Activated CD4-positive, alpha-beta T cell treated with anti-CD3 and anti-CD28 coated beads for 24 hours (primary cell): ENCODE data around the gene TARP.
"Not testable (repeated sequence)": the region's sequence is repeated elsewhere in the genome, so short reads cannot be mapped to it uniquely, and the experiment has no call there.

Source experiments
- DNase-seq, 2 donors: peaks; one replicate each; pipeline ENCODE4 v3.0.0-alpha.2; 2020; ENCODE audit warnings: low read depth in 2 of 2

TARP gene

DNA sequence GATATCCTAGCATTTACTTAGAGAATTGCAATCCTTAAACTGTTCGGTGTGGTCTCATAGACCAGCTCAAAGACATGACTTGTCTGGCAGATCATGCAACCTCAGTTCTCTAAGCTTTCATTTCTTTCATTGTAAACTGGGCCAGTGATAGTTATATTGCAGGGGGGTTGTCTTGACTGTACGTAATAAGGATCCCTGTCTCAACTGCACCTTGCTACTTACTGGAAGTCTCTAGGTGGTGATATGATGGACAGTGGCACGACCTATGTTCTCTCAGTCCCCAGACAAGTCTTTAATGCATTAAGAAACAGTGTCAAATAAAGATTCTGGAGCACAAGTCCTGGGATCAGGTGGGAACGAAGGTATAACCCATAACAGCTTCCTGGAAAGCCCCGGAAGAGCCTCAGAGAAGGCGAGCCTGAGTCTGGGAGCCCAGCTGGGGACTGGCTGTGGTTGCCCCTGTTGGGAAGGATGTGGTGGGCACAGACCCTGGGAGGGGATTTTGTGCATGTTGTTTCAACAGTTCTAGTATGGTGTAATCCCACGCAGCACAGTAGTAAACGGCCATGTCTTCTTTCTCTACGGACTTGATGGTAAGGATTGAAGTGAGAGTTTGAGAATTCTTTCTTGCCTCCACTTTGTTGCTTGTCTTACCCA lies 26.0 kb upstream of the TARP start:
- no peak for DNase-seq

DNA sequence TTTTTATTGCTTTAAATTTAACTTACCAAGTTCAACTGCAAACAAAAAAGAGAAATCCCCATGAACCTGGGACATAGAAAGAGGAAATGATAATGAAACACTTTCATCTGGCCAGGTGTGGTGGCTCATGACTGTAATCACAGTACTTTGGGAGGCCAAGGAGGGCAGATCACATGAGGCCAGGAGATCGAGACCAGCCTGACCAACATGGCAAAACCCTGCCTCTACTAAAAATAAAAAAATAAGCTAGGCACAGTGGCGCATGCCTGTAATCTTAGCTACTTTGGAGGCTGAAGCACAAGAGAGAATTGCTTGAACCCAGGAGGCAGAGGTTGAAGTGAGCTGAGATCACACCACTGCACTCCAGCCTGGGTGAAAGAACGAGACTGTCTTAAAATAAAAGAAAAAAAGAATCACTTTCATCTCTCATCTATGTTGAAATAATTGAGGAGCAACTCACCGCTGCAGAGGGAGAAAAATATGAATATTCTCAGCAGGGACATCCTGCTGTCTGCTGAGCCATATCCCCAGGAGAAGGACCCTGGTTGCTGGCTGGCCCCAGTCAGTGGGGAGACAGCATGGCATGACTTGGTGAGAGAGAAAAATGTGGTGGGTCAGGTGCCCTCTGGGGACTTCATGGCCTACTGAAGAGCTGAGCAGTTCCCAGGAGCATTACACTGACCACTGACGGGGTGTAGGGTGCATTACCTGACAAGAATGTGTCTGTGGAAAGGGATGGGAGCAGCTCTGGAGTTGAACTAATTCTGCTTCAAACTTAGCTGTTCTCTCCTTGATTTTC lies 22.8 kb upstream of the TARP start:
- no peak for DNase-seq

DNA sequence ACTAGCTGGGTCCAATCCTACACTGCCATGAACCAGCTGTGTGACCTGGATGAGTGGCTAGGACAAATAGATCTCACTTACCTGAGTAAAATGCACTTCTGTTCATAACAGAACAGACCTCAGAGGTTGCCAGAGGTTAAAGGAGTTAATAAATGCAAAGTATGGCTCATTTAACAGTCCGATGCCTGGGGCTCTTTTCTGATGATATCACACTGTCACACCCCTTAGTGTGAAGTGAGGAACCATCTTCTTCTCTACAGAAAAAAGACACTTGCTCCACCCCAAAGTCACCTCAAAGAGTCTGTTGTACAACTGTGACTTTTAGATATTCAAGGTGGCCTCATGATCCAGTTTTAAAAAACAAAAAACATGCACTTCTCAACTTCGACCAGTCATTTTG lies 21.5 kb upstream of the TARP start:
- no peak for DNase-seq

DNA sequence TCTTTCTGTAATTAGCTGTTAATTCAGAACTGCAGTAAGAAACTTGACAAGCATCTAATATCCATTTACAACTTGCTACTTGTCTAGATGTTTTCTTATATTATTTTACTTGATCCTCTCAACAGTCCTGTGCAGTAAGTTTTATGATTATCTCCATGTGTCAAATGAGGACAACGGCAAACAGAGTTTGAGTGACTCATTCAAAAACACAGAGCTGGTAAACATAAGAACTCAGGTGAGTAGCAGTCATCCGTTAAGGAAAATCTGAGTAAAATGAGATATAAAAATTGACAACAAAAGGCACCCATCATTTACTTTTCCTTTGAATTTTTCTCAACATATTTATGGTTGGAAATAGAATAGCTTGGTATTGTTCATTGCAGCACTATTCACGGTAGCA lies 19.0 kb upstream of the TARP start:
- DNase-seq, result no peak

DNA sequence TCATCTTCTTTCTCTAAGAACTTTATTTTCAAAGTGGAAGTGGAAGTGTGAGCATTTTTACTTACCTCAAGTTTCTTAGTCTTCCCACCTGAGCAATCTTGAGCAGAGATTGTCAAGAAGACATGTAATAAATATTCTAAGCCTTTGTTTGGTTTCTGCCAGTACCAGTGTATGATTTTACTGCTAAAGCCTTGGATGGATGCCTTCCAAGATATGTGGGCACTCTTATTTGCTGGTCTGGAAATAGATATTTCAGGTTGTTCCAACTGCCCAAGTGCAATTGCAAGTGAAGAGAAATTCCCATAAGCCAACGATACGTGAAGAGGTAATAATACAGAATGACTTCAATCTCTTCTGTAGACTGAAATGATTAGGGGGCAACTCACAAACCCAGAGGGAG lies 18.2 kb upstream of the TARP start:
- no peak for DNase-seq

DNA sequence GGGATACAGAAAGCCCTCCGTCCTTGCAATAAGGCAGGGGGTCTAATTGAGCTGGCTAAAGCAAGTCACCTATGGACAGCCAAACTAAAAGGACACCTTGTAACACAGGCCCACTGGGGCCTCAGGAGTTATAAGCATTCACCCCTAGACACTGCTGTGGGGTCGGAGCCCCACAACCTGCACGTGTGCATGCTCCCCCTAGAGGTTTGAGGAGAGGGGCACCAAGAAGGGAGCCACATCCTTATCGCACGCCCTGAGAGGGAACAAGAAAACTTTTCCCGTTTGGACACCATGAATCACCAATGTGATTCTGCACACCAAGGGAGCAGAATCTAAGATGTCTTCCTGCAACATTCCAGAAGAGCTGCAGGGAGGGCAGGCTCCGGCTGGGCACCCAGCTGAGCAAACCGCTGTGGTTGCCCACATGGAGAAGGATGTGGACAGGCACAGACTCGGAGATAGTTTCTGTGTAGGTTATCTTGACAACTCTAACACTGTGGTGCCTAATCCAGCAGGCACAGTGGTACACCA lies 17.7 kb upstream of the TARP start:
- DNase-seq, result no peak

DNA sequence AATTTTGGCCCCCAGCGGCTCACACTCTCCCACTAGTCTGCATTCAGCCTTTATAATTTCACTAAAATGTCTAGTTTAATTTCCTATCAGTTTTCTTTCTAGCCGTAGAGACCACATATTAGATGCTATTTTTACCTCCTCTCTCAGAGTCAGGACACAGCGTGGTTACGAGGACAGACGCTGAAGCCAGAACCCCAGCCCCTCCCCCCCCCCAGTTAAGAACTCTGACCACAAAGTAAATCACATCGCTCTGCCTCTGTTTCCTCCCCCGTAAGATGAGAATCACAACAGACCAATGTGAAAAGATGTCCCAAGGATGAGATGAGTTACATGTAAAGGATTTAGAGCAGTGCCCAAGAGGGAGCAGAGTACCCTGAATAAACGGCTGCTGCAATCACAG lies 11.1 kb upstream of the TARP start:
- no peak for DNase-seq

DNA sequence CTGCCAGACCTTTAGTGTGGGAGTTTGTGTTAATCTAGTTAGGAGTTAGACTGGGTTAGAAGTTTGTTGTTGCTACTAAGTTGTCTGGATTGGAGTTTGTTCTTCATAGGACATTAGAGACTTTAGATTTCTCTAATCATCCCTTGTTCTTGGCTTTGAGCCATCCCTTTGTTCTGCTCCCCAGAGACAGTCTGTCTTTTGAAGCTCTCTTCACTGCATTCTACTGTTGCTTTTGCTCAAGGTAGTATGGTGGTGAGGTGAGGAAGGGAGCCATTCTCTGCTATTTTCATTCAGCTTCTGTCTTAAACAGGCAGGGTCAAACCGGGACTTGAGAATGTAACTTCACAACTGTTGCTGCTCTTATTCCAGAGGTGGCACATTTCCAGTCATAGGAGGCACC lies 10.4 kb upstream of the TARP start:
- DNase-seq, result no peak

DNA sequence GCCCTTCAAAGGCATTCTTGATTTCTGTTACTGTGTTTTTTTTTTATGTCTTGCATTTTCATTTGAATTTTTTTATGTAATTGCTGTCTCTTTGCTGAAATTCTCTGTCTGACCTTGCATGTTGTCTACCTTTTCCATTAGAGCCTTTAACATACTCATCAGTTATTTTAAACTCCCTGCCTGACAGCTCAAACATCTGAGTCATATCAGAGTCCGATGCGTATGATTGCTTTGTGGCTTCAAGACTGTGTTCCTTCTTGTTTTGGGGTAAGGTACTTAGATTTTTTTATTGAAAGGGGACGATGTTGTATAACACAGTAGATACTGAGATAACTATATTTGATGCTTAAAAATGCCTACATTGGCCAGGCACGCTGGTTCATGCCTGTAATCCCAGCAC lies 9.7 kb upstream of the TARP start:
- no peak for DNase-seq

DNA sequence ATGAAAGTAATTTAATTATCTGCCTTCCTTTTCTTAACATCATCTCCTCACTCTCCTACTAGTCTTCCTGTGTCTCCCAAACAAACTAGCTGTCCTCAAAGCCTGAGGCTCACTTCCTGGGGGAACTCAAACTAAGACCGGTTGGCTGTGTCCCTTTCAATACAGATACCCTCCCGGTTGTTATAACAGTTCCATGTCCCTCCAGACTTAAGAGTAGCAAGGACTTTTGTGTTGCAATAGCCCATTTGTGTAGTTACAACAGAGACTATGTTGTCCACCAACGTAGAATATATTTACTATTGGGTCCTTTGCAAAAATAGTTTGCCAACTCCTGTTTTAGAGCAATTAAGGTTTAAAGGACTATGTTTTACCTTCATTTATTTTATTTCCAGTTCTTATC lies 8.6 kb upstream of the TARP start:
- DNase-seq, result no peak

DNA sequence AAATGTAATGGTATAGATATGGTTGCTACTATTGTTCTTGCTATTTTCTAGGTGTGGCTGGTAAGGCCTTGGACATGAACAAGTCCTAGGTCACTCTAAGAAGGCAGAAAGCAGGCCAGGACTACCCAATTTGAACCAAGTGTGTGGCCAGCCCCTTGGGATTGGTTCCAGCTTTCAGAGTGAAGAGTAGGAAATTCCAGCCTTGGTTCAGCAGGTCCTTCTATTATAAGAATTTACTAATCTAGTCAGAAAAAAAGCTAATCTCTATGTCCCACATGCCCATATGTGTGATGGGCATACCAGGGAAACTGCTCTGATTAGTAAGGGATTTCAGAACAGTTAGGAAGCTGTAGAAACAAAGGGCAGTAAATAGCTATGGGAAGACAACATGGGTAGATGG lies 7.8 kb upstream of the TARP start:
- no peak for DNase-seq

DNA sequence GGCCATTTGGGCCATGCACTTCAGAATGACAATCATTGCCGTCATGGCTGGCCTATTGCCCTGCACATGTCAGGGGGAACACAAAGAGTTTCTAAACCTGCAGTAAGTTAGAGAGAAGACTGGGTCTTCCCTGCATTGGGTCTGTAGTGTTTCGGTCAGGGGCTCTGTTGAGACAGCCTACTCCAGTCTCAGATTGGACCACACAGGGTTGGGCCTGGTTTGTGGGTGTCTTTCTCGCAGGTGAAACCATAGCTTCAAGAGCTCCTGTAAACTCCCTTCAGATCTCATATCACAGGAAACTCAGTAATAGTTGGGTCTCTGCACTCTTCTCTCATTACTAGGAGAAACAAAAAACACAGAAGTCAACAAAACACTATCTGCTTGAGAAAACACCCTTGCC lies 7.3 kb upstream of the TARP start:
- no peak for DNase-seq

DNA sequence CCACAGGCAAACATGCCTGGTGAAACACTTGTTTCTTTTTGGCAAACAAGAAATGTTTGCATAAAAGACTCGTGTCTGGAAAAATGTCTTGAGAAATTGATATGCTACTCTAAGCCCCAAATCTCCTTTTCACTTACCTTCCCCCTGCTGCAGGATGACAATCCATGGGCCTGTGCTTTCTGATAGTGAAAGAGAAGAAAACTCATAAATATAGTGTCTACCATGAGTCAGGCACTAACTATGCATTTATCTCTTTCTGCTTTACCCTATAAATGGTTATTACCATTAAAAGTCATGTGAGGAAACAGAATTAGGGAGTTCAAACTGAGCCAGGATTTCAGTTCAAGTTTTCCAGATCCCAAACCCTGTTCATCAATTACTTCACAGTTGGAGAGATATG lies 6.6 kb upstream of the TARP start:
- no peak for DNase-seq

DNA sequence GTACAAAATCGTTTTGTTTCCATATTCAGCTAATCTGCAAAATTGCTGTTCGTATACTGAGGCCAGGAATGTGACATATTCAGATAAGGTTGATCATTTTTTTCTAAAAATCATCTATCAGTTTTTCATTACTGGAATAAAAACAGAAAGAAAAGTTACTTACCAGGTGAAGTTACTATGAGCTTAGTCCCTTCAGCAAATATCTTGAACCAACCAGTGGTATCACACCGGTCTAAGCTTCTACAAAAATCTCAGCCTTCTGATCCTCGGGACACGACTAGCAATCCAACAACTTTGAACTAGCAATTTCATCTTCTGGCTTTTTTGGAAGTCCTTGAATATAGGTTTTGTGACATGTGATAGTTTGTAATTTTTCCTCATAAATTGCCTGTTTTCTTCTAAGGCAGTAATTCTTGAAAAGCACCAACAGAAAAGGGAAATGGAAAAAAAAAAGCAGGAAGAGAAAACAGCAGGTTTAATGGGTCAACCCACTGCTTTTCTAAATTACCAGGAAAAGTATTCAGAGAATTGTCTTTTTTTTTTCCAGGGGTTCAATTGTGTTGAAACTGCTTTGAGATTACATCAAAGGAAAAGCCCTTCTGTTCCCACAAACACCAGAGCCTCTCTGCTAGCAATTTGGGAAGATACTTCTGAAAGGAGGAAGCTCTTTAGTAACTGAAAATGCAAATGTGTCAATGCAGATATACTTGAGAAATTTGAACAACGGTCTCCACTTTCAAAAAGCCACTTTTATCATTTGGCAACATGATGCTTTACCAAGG lies 2.9 kb upstream of the TARP start:
- no peak for DNase-seq

DNA sequence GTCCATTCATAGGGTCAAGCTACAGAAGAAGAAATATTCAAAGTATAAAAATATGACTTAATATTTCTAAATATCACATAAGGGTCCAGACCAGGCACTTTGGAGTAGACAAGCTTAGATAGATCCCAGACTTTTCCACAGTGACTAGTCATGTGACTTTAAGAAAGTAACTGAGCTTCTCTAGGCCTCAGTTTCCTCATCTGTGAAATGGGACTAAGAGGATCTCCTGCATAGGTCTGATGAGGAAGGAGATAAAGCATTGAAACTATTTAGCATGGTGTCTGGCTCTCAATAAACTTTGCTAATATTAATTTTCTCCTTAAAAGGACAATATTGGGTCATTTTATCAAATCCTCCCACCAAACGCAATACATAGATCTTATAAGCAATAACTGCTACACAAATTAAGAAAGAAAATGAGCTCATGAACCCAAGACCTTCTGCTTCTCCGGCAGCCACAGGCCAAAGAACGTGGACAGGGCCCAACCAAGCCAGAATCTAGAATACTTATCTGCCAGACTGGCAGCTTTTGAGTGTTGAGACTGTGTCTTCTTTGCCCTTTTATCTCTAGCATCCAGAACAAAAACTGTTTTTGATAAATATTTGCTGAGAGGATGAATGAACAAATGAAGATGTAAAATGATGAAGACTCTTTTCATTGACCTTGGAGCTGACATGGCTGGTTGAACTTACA lies 1.6 kb upstream of the TARP start:
- DNase-seq, result no peak

DNA sequence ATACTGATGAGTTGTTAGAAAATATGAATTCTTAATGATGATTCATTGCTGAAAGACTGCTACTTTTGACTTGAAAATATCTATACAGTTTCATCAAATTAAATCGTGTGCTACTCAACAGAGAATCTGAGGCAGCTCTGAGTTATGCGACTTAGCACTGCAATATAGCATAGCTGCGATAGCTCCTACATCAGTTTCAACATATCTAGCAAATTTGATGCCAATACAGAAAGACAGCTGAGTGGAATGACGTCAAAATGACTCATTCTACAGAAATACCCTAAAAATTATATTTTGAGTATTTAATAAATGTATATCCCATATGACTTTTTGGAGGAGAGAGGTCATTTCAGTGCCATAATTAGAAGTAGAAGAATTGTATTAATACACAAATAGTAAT lies 1.1 kb upstream of the TARP start:
- no peak for DNase-seq

DNA sequence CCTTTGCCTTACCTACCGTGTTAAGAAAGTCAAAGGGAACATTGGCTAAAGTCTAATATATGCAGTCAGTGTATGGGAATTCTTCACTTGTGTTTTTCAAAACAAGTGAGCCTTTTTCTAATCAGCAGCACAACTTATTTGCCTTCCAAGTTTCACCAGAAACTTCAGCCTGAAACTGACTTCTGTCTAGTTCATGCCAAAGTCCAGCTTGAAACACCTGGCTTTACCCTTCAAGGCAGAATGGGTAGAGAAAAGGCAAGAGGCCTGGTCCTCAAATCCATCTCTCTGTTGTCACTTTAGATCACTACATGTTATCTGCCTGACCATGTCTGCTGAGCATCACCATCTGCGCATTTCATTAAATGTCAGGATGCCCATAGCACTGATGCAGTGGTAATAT lies 3.0 kb downstream of the TARP start:
- DNase-seq, result not testable (repeated sequence)

DNA sequence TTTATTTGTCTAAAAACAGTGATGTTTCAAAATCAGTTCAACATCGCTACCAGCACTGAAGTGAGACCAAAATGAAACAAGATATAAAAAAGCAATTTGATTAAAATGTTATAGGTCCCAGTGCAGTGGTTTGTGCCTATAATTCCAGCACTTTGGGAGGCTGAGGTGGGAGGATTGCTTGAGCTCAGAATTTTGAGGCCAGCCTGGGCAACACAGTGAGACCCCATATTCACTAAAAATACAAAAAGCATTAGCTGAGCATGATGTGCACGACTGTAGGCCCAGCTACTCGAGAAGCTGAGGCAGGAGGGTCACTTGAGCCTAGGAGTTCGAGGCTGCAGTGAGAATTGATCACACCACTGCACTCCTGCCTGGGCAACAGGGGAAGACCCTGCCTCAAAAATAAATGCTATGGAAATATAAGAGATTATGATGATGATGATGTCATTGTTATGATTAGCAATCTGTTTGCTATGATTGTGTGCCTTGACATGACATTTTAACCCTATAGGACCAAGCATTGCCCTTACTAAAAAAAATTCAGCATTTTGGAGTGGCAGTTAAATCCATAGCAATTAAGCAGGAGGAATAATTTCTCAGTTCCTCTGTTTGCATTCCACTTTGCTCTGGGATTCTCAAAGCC lies 3.6 kb downstream of the TARP start:
- not testable (repeated sequence) for DNase-seq

DNA sequence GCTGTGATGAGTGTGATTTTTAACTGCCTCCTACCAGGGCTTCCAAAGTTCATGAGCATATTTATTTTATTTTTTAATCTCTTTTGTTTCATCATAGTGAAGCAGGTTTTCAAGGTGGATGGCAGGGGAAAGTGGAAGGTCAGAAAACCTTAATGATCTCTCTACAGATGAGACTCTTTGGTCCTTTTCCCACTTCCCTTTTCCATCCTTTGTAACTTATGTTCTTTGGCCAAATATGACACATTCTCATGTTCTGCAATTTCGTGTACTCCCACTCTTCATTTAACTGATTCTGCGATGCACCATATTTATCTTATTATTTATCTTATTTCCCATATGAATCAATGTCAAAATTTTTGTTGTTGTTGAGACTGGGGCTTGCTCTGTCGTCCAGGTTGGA lies 7.5 kb downstream of the TARP start:
- not testable (repeated sequence) for DNase-seq

DNA sequence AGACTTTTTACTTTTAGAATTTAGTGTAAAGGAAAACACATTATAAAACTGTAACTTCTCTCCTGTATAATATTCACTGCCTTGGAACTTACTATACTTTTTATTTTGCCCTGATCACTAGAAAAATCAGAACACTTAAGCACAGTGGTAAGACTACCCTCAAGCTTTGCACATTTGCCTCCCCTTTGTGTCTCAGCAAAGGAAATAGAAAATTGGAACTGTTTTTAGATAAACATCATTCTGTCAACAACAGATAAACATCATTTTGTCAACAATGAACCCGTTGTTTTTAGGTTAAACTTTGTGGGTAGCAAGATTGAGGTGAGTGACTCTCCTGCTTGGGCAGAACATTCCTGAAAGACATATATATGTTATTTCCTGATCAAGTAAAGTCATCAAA lies 8.8 kb downstream of the TARP start:
- not testable (repeated sequence) for DNase-seq

DNA sequence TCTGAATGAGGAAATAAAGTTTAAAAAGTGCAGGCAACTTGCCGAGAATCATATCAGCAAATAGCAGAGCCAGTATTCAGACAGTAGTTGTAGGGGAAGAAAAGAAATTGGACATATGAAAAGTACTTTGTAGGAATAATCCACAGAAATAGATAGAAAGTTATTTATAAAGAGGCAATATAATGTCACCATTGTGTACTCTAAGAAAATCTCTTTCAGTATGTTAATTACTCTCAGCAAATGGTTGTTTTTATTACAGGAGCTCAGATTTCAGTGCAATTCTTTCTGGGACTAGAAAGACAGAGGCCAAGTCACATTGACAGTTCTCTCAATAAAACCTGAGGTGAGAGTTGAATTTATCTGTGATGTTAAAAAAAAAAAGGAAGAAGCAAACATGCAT lies 10.2 kb downstream of the TARP start:
- not testable (repeated sequence) for DNase-seq

DNA sequence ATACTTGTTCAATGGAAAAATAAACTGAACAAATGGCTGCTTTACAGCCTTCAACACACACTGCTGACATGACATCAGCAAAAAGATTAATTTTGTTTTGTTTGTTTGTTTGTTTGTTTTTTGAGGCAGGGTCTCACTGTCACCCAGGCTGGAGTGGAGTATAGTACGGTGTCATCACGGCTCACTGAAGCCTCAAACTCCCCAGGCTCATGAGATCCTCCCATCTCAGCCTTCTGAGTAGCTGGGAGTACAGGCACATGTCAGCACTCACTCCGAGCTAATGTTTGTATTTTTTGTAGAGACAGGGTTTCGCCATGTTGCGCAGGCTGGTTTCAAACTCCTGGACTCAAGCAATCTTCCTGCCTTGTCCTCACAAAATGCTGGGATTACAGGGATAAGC lies 10.9 kb downstream of the TARP start:
- no peak for DNase-seq
